HepG2 (cell line): Measurements from ENCODE around the gene AMIGO1. TPM values are rescaled to one million over a fixed set of nuclear protein-coding genes. Genes with fewer than 3 reads are reported as not detected.
A peak's percentile ranks its signal among the peaks of the same experiment; 100 is the strongest.

ENCODE experiments used
- ARID2 ChIP-seq: sonication (generic); formaldehyde crosslinking; IDR thresholded peaks from 2 replicates; pipeline ENCODE4 v1.8.1; 2022; ENCODE audit warnings: mild to moderate bottlenecking, missing genetic modification reagents, borderline replicate concordance
- ATAD3A ChIP-seq: sonication (generic); formaldehyde crosslinking; IDR thresholded peaks from 2 replicates; pipeline ENCODE4 v1.4.0; 2020; ENCODE audit warnings: missing genetic modification reagents
- FLYWCH1 ChIP-seq: sonication (generic); formaldehyde crosslinking; IDR thresholded peaks from 2 replicates; pipeline ENCODE4 v1.8.1; 2023; ENCODE audit warnings: mild to moderate bottlenecking, missing genetic modification reagents
- FOXA3 ChIP-seq: IDR thresholded peaks from 2 replicates; pipeline ENCODE4 v1.6.1; 2016; ENCODE audit warnings: missing genetic modification reagents, missing compliant biosample characterization
- KMT2A ChIP-seq: sonication (generic); formaldehyde crosslinking; IDR thresholded peaks from 2 replicates; pipeline ENCODE4 v1.4.0; 2020; ENCODE audit warnings: missing genetic modification reagents
- KMT2B ChIP-seq: IDR thresholded peaks from 2 replicates; pipeline ENCODE4 v1.6.1; 2016; ENCODE audit warnings: missing genetic modification reagents, missing compliant biosample characterization
- MAZ ChIP-seq, 2 experiments: sonication (generic) in 1 of 2; formaldehyde crosslinking in 1 of 2; IDR thresholded peaks; 2 replicates each; pipeline versions ENCODE4 v1.5.0 to v1.6.1; 2012 to 2020; ENCODE audit warnings: low read depth in 2 of 2, mild to moderate bottlenecking in 2 of 2, borderline replicate concordance in 1 of 2, improper control_type of control experiment in 1 of 2, low read length in 1 of 2, missing genetic modification reagents in 1 of 2, moderate library complexity in 1 of 2
- NCOA1 ChIP-seq: sonication (generic); formaldehyde crosslinking; IDR thresholded peaks from 2 replicates; pipeline ENCODE4 v1.9.0; 2021; ENCODE audit warnings: missing genetic modification reagents
- PHF8 ChIP-seq: sonication (generic); formaldehyde crosslinking; IDR thresholded peaks from 2 replicates; pipeline ENCODE4 v1.5.0; 2020; ENCODE audit warnings: missing genetic modification reagents
- SKI ChIP-seq: fragments of 450-650 bp; IDR thresholded peaks from one replicate; pipeline ENCODE4 v1.6.1; 2018; ENCODE audit warnings: mild to moderate bottlenecking; ENCODE audit not compliant: partially characterized antibody
- ZBTB1 ChIP-seq: sonication (generic); formaldehyde crosslinking; IDR thresholded peaks from 2 replicates; pipeline ENCODE4 v1.4.0; 2020; ENCODE audit warnings: missing genetic modification reagents, borderline replicate concordance
- ZMYM4 ChIP-seq: sonication (generic); formaldehyde crosslinking; IDR thresholded peaks from 2 replicates; pipeline ENCODE4 v1.8.1; 2023; ENCODE audit warnings: mild to moderate bottlenecking, missing genetic modification reagents
- ZNF350 ChIP-seq: sonication (generic); formaldehyde crosslinking; IDR thresholded peaks from 2 replicates; pipeline ENCODE4 v1.4.0; 2020; ENCODE audit warnings: mild to moderate bottlenecking, low read depth, missing genetic modification reagents, borderline replicate concordance
- ZNF577 ChIP-seq: sonication (generic); formaldehyde crosslinking; IDR thresholded peaks from 2 replicates; pipeline ENCODE4 v1.4.0; 2020; ENCODE audit warnings: mild to moderate bottlenecking, low read depth, missing genetic modification reagents, borderline replicate concordance
- ZNF768 ChIP-seq: sonication (generic); formaldehyde crosslinking; IDR thresholded peaks from 2 replicates; pipeline ENCODE4 v1.4.0; 2020; ENCODE audit warnings: missing genetic modification reagents
- ZNF772 ChIP-seq: sonication (generic); formaldehyde crosslinking; IDR thresholded peaks from 2 replicates; pipeline ENCODE4 v1.5.0; 2020; ENCODE audit warnings: mild to moderate bottlenecking, missing genetic modification reagents
- polyA plus RNA-seq, 8 experiments: library from polyadenylated mRNA; depleted of rRNA in 3 of 8; stranded (reverse) in 7 of 8; unstranded in 1 of 8; fragments of >200 nt; fragmentation: Illumina TruSeq in 4 of 8; extraction: Trizol in 4 of 8; gene quantifications; 2 replicates each; pipeline versions ENCODE4 v1.2.1 to v1.2.3, GENCODE V29; 2011 to 2016; ENCODE audit warnings: low read depth in 4 of 8, missing spikeins in 1 of 8, mixed read lengths in 1 of 8; ENCODE audit not compliant: insufficient read depth in 1 of 8
- total RNA-seq, 5 experiments: library from RNA; depleted of rRNA; stranded (reverse); fragments of >200 nt; fragmentation: Illumina TruSeq; extraction: Trizol; gene quantifications; 2 replicates each; pipeline ENCODE4 v1.2.3, GENCODE V29; 2016; ENCODE audit warnings: low read depth in 1 of 5
- TF ChIP-seq, protein P1 (sequence below): sonication (generic); formaldehyde crosslinking; IDR thresholded peaks from 2 replicates; pipeline ENCODE4 v1.5.1; 2020; ENCODE audit warnings: missing genetic modification reagents, mild to moderate bottlenecking, borderline replicate concordance
- TF ChIP-seq, protein P2 (sequence below): sonication (generic); formaldehyde crosslinking; IDR thresholded peaks from 2 replicates; pipeline ENCODE4 v1.8.1; 2023; ENCODE audit warnings: mild to moderate bottlenecking, moderate library complexity, missing genetic modification reagents
- TF ChIP-seq, protein P3 (sequence below): sonication (generic); formaldehyde crosslinking; IDR thresholded peaks from 2 replicates; pipeline ENCODE4 v1.4.0; 2020; ENCODE audit warnings: missing genetic modification reagents
- TF ChIP-seq, protein P4 (sequence below): sonication (generic); formaldehyde crosslinking; IDR thresholded peaks from 2 replicates; pipeline ENCODE4 v1.4.0; 2020; ENCODE audit warnings: missing genetic modification reagents
- TF ChIP-seq, protein P5 (sequence below): sonication (generic); formaldehyde crosslinking; IDR thresholded peaks from 2 replicates; pipeline ENCODE4 v1.8.0; 2022; ENCODE audit warnings: missing genetic modification reagents, low read depth, mild to moderate bottlenecking, borderline replicate concordance

Gene AMIGO1
- total and polyA plus RNA-seq, 2 of the 13 experiments (the other 11 are each of a cell fraction or from before 2014, with no cell fraction given) = 0.40 to 1.3 TPM

DNA sequence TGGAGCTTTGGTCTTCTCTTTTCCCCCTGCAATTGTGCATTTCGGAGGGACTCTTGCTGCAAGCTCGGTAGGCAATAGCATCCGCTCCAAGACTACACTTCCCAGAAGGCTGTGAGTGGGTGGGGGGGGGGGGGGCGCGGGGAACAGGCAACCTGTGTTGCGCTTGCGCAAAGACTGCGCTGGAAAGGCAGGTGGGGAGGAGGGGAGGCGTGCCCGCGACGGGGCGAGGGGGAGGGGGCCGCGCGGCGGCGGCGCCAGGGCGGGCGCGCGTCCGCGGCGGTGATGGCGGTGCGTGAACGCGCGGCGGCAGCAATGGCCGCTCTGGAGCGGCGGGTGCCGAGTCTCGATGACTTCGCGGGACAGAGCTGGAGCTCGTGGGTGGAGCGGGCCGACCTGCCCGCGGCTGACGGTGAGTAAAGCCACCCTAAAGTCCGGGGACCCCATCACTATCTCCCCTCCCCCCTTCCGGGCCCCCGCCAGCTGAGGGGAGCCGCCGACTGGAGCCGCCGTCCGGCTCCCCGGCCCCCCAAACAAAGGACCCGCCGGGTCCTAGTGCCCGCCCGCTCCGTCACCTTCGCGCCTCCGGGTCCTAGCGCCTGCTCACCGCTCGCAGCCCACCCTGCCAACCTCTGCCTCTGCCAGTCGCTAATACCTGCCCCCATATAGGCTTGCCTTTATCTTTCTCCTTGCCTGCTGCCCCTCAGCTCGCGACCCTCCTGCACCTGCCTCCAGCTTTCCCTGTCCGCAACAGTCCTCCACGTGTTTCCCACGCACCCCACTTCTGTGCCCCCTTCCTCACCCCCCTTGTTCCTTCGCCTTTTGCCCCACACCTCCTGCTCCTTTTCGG is 25.6 kb downstream of the AMIGO1 start, which contains the start of gene ATXN7L2 (continued):
- TF ChIP-seq, protein P1, sequence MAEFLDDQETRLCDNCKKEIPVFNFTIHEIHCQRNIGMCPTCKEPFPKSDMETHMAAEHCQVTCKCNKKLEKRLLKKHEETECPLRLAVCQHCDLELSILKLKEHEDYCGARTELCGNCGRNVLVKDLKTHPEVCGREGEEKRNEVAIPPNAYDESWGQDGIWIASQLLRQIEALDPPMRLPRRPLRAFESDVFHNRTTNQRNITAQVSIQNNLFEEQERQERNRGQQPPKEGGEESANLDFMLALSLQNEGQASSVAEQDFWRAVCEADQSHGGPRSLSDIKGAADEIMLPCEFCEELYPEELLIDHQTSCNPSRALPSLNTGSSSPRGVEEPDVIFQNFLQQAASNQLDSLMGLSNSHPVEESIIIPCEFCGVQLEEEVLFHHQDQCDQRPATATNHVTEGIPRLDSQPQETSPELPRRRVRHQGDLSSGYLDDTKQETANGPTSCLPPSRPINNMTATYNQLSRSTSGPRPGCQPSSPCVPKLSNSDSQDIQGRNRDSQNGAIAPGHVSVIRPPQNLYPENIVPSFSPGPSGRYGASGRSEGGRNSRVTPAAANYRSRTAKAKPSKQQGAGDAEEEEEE (CRISPR knock-in tag) = no peak
- TF ChIP-seq KMT2A (CRISPR knock-in tag) = 0 out of 2 replicates have a peak, but pooled peaks have one; percentile 75
- peak; percentile 24; the same call in 1 of the 2 replicates for TF ChIP-seq ZNF350 (CRISPR knock-in tag)
- TF ChIP-seq SKI = no peak
- TF ChIP-seq PHF8 (CRISPR knock-in tag) = peak; percentile 83
- TF ChIP-seq FOXA3 (CRISPR knock-in tag) = 0 out of 2 replicates have a peak, but pooled peaks have one; percentile 15
- TF ChIP-seq, protein P2, sequence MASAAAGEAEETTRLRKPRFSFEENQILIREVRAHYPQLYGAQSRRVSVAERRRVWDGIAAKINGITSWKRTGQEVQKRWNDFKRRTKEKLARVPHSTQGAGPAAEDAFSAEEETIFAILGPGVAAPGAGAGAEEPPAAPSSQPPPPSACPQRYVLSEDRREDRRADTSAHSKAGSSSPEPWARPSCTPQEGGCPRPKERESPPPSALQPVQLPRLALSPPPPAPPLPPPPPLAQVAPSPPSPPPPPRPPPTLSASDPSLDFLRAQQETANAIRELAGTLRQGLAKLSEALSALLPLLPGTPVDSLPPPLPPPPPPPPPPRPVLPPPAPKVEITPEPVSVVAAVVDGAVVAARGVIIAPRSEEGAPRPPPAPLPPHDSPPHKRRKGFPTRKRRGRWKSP (CRISPR knock-in tag) = peak; percentile 81; the same call in 1 of the 2 replicates
- TF ChIP-seq, protein P3, sequence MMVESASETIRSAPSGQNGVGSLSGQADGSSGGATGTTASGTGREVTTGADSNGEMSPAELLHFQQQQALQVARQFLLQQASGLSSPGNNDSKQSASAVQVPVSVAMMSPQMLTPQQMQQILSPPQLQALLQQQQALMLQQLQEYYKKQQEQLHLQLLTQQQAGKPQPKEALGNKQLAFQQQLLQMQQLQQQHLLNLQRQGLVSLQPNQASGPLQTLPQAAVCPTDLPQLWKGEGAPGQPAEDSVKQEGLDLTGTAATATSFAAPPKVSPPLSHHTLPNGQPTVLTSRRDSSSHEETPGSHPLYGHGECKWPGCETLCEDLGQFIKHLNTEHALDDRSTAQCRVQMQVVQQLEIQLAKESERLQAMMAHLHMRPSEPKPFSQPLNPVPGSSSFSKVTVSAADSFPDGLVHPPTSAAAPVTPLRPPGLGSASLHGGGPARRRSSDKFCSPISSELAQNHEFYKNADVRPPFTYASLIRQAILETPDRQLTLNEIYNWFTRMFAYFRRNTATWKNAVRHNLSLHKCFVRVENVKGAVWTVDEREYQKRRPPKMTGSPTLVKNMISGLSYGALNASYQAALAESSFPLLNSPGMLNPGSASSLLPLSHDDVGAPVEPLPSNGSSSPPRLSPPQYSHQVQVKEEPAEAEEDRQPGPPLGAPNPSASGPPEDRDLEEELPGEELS (CRISPR knock-in tag) = peak; percentile 33; the same call in 1 of the 2 replicates
- peak; percentile 76; the same call in 1 of the 2 replicates for TF ChIP-seq KMT2B (CRISPR knock-in tag)
- peak; percentile 73; the same call in 1 of the 2 replicates for TF ChIP-seq ZNF768 (CRISPR knock-in tag)
- TF ChIP-seq MAZ (IDR thresholded peaks at IDR 0.05; ENCODE audit: borderline replicate concordance, low read depth, low read length) = no peak; the same call in none of the 2 replicates
- TF ChIP-seq MAZ (CRISPR knock-in tag; IDR thresholded peaks at IDR 0.05; ENCODE audit: low read depth) = peak; percentile 28; the same call in 1 of the 2 replicates
- TF ChIP-seq ZNF577 (CRISPR knock-in tag) = no peak
- no peak for TF ChIP-seq ZNF772 (CRISPR knock-in tag)
- TF ChIP-seq ARID2 (CRISPR knock-in tag) = no peak
- TF ChIP-seq, protein P4, sequence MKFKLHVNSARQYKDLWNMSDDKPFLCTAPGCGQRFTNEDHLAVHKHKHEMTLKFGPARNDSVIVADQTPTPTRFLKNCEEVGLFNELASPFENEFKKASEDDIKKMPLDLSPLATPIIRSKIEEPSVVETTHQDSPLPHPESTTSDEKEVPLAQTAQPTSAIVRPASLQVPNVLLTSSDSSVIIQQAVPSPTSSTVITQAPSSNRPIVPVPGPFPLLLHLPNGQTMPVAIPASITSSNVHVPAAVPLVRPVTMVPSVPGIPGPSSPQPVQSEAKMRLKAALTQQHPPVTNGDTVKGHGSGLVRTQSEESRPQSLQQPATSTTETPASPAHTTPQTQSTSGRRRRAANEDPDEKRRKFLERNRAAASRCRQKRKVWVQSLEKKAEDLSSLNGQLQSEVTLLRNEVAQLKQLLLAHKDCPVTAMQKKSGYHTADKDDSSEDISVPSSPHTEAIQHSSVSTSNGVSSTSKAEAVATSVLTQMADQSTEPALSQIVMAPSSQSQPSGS (CRISPR knock-in tag) = 0 out of 2 replicates have a peak, but pooled peaks have one; percentile 33
- TF ChIP-seq, protein P5, sequence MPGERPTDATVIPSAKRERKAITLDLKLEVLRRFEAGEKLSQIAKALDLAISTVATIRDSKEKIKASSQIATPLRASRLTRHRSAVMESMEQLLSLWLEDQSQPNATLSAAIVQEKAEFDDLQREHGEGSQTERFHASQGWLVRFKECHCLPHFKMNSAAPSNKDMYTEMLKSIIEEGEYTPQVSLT = 0 out of 2 replicates have a peak, but pooled peaks have one; percentile 47
- TF ChIP-seq ZMYM4 (CRISPR knock-in tag) = peak; percentile 94
- peak; percentile 58; the same call in 1 of the 2 replicates for TF ChIP-seq NCOA1
- TF ChIP-seq ZBTB1 (CRISPR knock-in tag) = no peak
- no peak for TF ChIP-seq ATAD3A (CRISPR knock-in tag)
- TF ChIP-seq FLYWCH1 = 0 out of 2 replicates have a peak, but pooled peaks have one; percentile 80
